H1 (cell line): Measurements from ENCODE around the gene ZNF408. TPM values are rescaled to one million over a fixed set of nuclear protein-coding genes. Genes with fewer than 3 reads are reported as not detected.

Experiments used
- CTCF ChIA-PET: fragments of 300-600 bp; sonication (Branson Sonifier 250); formaldehyde crosslinking; loops from one replicate; lab custom pipeline; 2021; ENCODE audit not compliant: partially characterized antibody; lab: Charles Lee
- POLR2A ChIA-PET: fragments of 300-600 bp; sonication (Branson Sonifier 250); formaldehyde crosslinking; loops from one replicate; lab custom pipeline; 2021; ENCODE audit warnings: inconsistent platforms; ENCODE audit not compliant: partially characterized antibody; lab: Charles Lee
- DNase-seq, 2 experiments: peaks; one replicate each; pipeline versions ENCODE4 v3.0.0 to v3.0.0-alpha.2; 2010 to 2022; ENCODE audit warnings: low spot score in 2 of 2, low read depth in 1 of 2, mixed read lengths in 1 of 2
- FAIRE-seq: peaks from 2 replicates; lab custom pipeline; 2011; peaks lifted over from hg19 to GRCh38; lab: Jason Lieb, UNC
- H2AFZ ChIP-seq: 2 replicates; pipeline ENCODE4 v1.8.1; 2012; ENCODE audit warnings: low read length, inconsistent platforms
- H2AK5ac ChIP-seq: 2 replicates; pipeline ENCODE4 v1.6.1; 2013; ENCODE audit warnings: low read depth, low read length
- H2BK120ac ChIP-seq: replicated peaks from 2 replicates; pipeline ENCODE3; 2013; ENCODE audit warnings: low read depth, low read length, inconsistent platforms
- H2BK12ac ChIP-seq: 2 replicates; pipeline ENCODE4 v1.6.1; 2013; ENCODE audit warnings: low read depth, low read length
- H2BK15ac ChIP-seq: 2 replicates; pipeline ENCODE4 v1.6.1; 2013; ENCODE audit warnings: low read length
- H2BK20ac ChIP-seq: 2 replicates; pipeline ENCODE4 v1.6.1; 2013; ENCODE audit warnings: low read length
- H2BK5ac ChIP-seq: 2 replicates; pipeline ENCODE4 v1.6.1; 2013; ENCODE audit warnings: low read depth, low read length
- H3K14ac ChIP-seq: 2 replicates; pipeline ENCODE4 v1.6.1; 2013; ENCODE audit warnings: inconsistent platforms; ENCODE audit not compliant: insufficient read length
- H3K18ac ChIP-seq: 2 replicates; pipeline ENCODE4 v1.6.1; 2013; ENCODE audit warnings: low read length; ENCODE audit errors: extremely low read depth
- H3K23ac ChIP-seq: 2 replicates; pipeline ENCODE4 v1.6.1; 2013; ENCODE audit warnings: inconsistent platforms; ENCODE audit not compliant: insufficient read length
- H3K23me2 ChIP-seq: 2 replicates; pipeline ENCODE4 v1.6.1; 2013; ENCODE audit warnings: low read depth, low read length
- H3K27ac ChIP-seq: 2 replicates; pipeline ENCODE4 v1.6.1; 2011; ENCODE audit warnings: low read depth, low read length, inconsistent platforms
- H3K27me3 ChIP-seq, 4 experiments: replicated peaks in 1 of 4; 1 replicate in 1 of 4; 2 replicates in 3 of 4; pipeline versions ENCODE4 v1.6.1 to v1.8.1; 2011 to 2013; ENCODE audit warnings: low read length in 3 of 4, mild to moderate bottlenecking in 3 of 4, inconsistent platforms in 2 of 4, mixed read lengths in 2 of 4, moderate library complexity in 1 of 4; ENCODE audit not compliant: control insufficient read depth in 3 of 4, insufficient read depth in 3 of 4; ENCODE audit errors: extremely low read depth in 1 of 4
- H3K36me3 ChIP-seq, 4 experiments: 2 replicates each; pipeline versions ENCODE4 v1.6.1 to v1.8.1; 2011 to 2013; ENCODE audit warnings: mild to moderate bottlenecking in 4 of 4, low read length in 3 of 4, moderate library complexity in 2 of 4, control low read depth in 1 of 4, inconsistent platforms in 1 of 4; ENCODE audit not compliant: insufficient read depth in 4 of 4, control insufficient read depth in 2 of 4
- H3K4ac ChIP-seq: replicated peaks from 2 replicates; pipeline ENCODE3; 2013; ENCODE audit warnings: low read length, low read depth, mixed read lengths, inconsistent platforms; ENCODE audit not compliant: insufficient read length
- H3K4me1 ChIP-seq, 4 experiments: replicated peaks in 1 of 4; 1 replicate in 1 of 4; 2 replicates in 3 of 4; pipeline versions ENCODE4 v1.6.1 to v1.8.1; 2011 to 2013; ENCODE audit warnings: low read length in 3 of 4, inconsistent platforms in 2 of 4, mixed read lengths in 1 of 4; ENCODE audit not compliant: insufficient read depth in 4 of 4, control insufficient read depth in 3 of 4
- H3K4me2 ChIP-seq, 2 experiments: 2 replicates each; pipeline versions ENCODE4 v1.6.1 to v1.8.1; 2011 to 2013; ENCODE audit warnings: low read depth in 2 of 2, low read length in 2 of 2, control low read depth in 1 of 2, inconsistent platforms in 1 of 2, mild to moderate bottlenecking in 1 of 2; ENCODE audit not compliant: insufficient read depth in 1 of 2
- H3K4me3 ChIP-seq, 4 experiments: fragments of 200-600, 300-600 bp in 1 of 4; sonication (generic), shearing (Covaris generic), sonication (Bioruptor Twin) in 1 of 4; 2 replicates each; pipeline versions ENCODE4 v1.5.1 to v1.8.1; 2011 to 2016; ENCODE audit warnings: low read length in 4 of 4, low read depth in 3 of 4, control low read depth in 2 of 4, inconsistent platforms in 2 of 4, mild to moderate bottlenecking in 2 of 4, mixed read lengths in 1 of 4, moderate library complexity in 1 of 4; ENCODE audit not compliant: insufficient read depth in 2 of 4; ENCODE audit errors: extremely low read depth in 1 of 4
- H3K56ac ChIP-seq: replicated peaks from 2 replicates; pipeline ENCODE3; 2013; ENCODE audit warnings: low read depth, mild to moderate bottlenecking, mixed read lengths, low read length, inconsistent platforms; ENCODE audit not compliant: insufficient read length
- H3K79me1 ChIP-seq: 2 replicates; pipeline ENCODE4 v1.6.1; 2013; ENCODE audit warnings: low read depth, low read length, control low read depth
- H3K79me2 ChIP-seq, 2 experiments: 2 replicates each; pipeline versions ENCODE4 v1.6.1 to v1.8.1; 2012 to 2013; ENCODE audit warnings: low read length in 2 of 2, mild to moderate bottlenecking in 2 of 2, inconsistent platforms in 1 of 2; ENCODE audit not compliant: insufficient read depth in 2 of 2, control insufficient read depth in 1 of 2
- H3K9ac ChIP-seq, 4 experiments: replicated peaks in 1 of 4; 1 replicate in 1 of 4; 2 replicates in 3 of 4; pipeline versions ENCODE4 v1.6.1 to v1.8.1; 2011 to 2013; ENCODE audit warnings: low read depth in 3 of 4, low read length in 3 of 4, control low read depth in 2 of 4, mild to moderate bottlenecking in 2 of 4, moderate library complexity in 2 of 4, inconsistent platforms in 1 of 4; ENCODE audit errors: extremely low read depth in 1 of 4
- H3K9me3 ChIP-seq, 2 experiments: 2 replicates each; pipeline versions ENCODE4 v1.6.1 to v1.8.1; 2012 to 2013; ENCODE audit warnings: mild to moderate bottlenecking in 2 of 2, moderate library complexity in 2 of 2, control low read depth in 1 of 2, inconsistent platforms in 1 of 2, low read depth in 1 of 2, low read length in 1 of 2, mixed read lengths in 1 of 2; ENCODE audit not compliant: insufficient read depth in 2 of 2
- H4K20me1 ChIP-seq, 2 experiments: replicated peaks in 1 of 2; 2 replicates each; pipeline versions ENCODE3 to v1.8.1; 2011 to 2013; ENCODE audit warnings: inconsistent platforms in 2 of 2, low read length in 2 of 2, mild to moderate bottlenecking in 1 of 2; ENCODE audit not compliant: insufficient read depth in 2 of 2, control insufficient read depth in 1 of 2
- H4K5ac ChIP-seq: 2 replicates; pipeline ENCODE4 v1.6.1; 2013; ENCODE audit warnings: low read length, low read depth, mixed read lengths, inconsistent platforms; ENCODE audit not compliant: insufficient read length
- H4K8ac ChIP-seq: 2 replicates; pipeline ENCODE4 v1.8.0; 2013; ENCODE audit warnings: mild to moderate bottlenecking, moderate library complexity, low read length, inconsistent platforms; ENCODE audit not compliant: insufficient read depth; ENCODE audit errors: extremely low read depth
- H4K91ac ChIP-seq: replicated peaks from 2 replicates; pipeline ENCODE3; 2013; ENCODE audit warnings: low read length, mixed read lengths, inconsistent platforms; ENCODE audit not compliant: insufficient read length
- FOSL1 ChIP-seq: IDR thresholded peaks from 2 replicates; pipeline ENCODE4 v1.6.1; 2011; ENCODE audit warnings: mild to moderate bottlenecking, low read depth, low read length, moderate library complexity; ENCODE audit not compliant: insufficient read depth
- HDAC6 ChIP-seq: IDR thresholded peaks from one replicate; pipeline ENCODE4 v1.7.1; 2012; ENCODE audit warnings: low read depth, mild to moderate bottlenecking, inconsistent platforms, low read length, moderate library complexity
- NANOG ChIP-seq: IDR thresholded peaks from 2 replicates; pipeline ENCODE4 v1.6.1; 2011; ENCODE audit warnings: low read length, low read depth, mild to moderate bottlenecking, inconsistent platforms; ENCODE audit not compliant: insufficient read depth, poor library complexity, severe bottlenecking
- WGBS, 2 experiments: shearing (Covaris generic) in 1 of 2; methylation state at CpG; one replicate each; pipeline versions ENCODE4 v1.1.6 to v1.1.7; 2013 to 2015; ENCODE audit warnings: low lambda C conversion rate in 2 of 2, mixed read lengths in 2 of 2, inconsistent platforms in 1 of 2, low coverage in 1 of 2, missing lambda C conversion rate in 1 of 2; ENCODE audit not compliant: insufficient replicate concordance in 2 of 2, insufficient coverage in 1 of 2, insufficient read length in 1 of 2; ENCODE audit errors: extremely low coverage in 1 of 2, missing lambda C conversion rate in 1 of 2; 5-methylcytosine and 5-hydroxymethylcytosine counted together
- polyA plus RNA-seq, 7 experiments: library from polyadenylated mRNA; depleted of rRNA in 3 of 7; stranded (reverse) in 5 of 7; unstranded in 2 of 7; fragments of >200 nt in 5 of 7; fragments of 200-250 nt in 2 of 7; gene quantifications; 1 replicate in 5 of 7; 2 replicates in 1 of 7; 4 replicates in 1 of 7; pipeline versions ENCODE4 v1.2.1 to v1.2.3, GENCODE V29; 2011 to 2013; ENCODE audit warnings: missing spikeins in 2 of 7, mixed read lengths in 2 of 7
- total RNA-seq: library from RNA; stranded (reverse); fragmentation: NEBNext Ultra II Directional; extraction: Animal tissue kit (Norgen Biotek cat#: 25700); gene quantifications from 2 replicates; pipeline ENCODE4 v1.2.1, GENCODE V29; 2021

The ZNF408 gene
- total and polyA plus RNA-seq, 2 of the 8 experiments (the other 6 are each of a cell fraction or from before 2014, with no cell fraction given): 10.7 to 11.0 TPM

GRCh38 chr11:46743043-46743442 is 42.2 kb downstream of the ZNF408 start:
- Histone ChIP-seq H3K23me2 (no peaks in the 10 kb centered on the region), H3K9me3 (no peaks in the 10 kb centered on the region), H2BK12ac (no peak overlapping the region), H3K27ac (no peak overlapping the region), H3K36me3 (peaks cover 17 to 67% (median 57%) of the 10 kb centered on the region in 4 experiments), H3K56ac (no peak overlapping the region), H3K9ac (no peak overlapping the region), H3K14ac (no peak overlapping the region), H3K79me2 (no peaks in the 10 kb centered on the region), H2AK5ac (no peak overlapping the region), H2BK5ac (no peak overlapping the region), H4K91ac (no peak overlapping the region), H3K79me1 (no peaks in the 10 kb centered on the region), H4K5ac (no peak overlapping the region), H3K18ac (no peak overlapping the region), H3K27me3 (no peaks in the 10 kb centered on the region), H3K4ac (no peak overlapping the region), H3K23ac (no peak overlapping the region), H4K20me1 (no peaks in the 10 kb centered on the region), H2BK120ac (no peak overlapping the region), H3K4me3 (no peak overlapping the region), H2BK20ac (no peak overlapping the region), H4K8ac (no peak overlapping the region), H3K4me1 (peaks cover 0 to 3% (median 0%) of the 10 kb centered on the region in 4 experiments; a peak in 1 of 7 replicates), H2BK15ac (no peak overlapping the region), H2AFZ (no peak overlapping the region), H3K4me2 (no peak overlapping the region)
- ChIA-PET POLR2A (no interaction called here), CTCF (interaction anchor here (0.7 to 1.4 kb wide), 4 partner anchors 8 to 419 kb away, joined by 3 to 5 read pairs (median 3); no protein-coding TSS in a partner anchor)
- WGBS, 2 experiments: 87% methylated on average over 2 of the region's 2 CpGs; no CpG with 5 or more reads in 1 of the 2 experiments
- no peak for TF ChIP-seq FOSL1
- TF ChIP-seq NANOG: no peak
- no peak for TF ChIP-seq HDAC6
- no peak for DNase-seq
- FAIRE-seq: no peak
